Keratinocyte (primary cell): Measurements from ENCODE around the gene RASL12. TPM values are rescaled to one million over a fixed set of nuclear protein-coding genes. Genes with fewer than 3 reads are reported as not detected.
A peak's percentile ranks its signal among the peaks of the same experiment; 100 is the strongest.

Source experiments
- DNase-seq: peaks from one replicate; pipeline ENCODE4 v3.0.0-alpha.2; 2011; ENCODE audit warnings: low read depth, missing footprints, low spot score
- FAIRE-seq: peaks from 2 replicates; lab custom pipeline; 2011; peaks lifted over from hg19 to GRCh38; lab: Jason Lieb, UNC
- H2AFZ ChIP-seq: 2 replicates; pipeline ENCODE4 v1.6.0; 2012; ENCODE audit warnings: low read length, control low read depth, inconsistent platforms; ENCODE audit not compliant: control insufficient read depth
- H3K27ac ChIP-seq: 2 replicates; pipeline ENCODE4 v1.5.1; 2011; ENCODE audit warnings: low read length; ENCODE audit not compliant: control insufficient read depth, insufficient read depth
- H3K27me3 ChIP-seq: 3 replicates; pipeline ENCODE4 v1.6.0; 2011; ENCODE audit warnings: low read length; ENCODE audit not compliant: control insufficient read depth, insufficient read depth; ENCODE audit errors: extremely low read depth
- H3K36me3 ChIP-seq, 2 experiments: 2 replicates in 1 of 2; 3 replicates in 1 of 2; pipeline ENCODE4 v1.5.1; 2011; ENCODE audit warnings: low read length in 2 of 2, mild to moderate bottlenecking in 1 of 2; ENCODE audit not compliant: control insufficient read depth in 2 of 2, insufficient read depth in 2 of 2; ENCODE audit errors: extremely low read depth in 1 of 2
- H3K4me1 ChIP-seq: 3 replicates; pipeline ENCODE4 v1.5.1; 2011; ENCODE audit warnings: low read length; ENCODE audit not compliant: control insufficient read depth, insufficient read depth; ENCODE audit errors: extremely low read depth
- H3K4me2 ChIP-seq: 3 replicates; pipeline ENCODE4 v1.6.0; 2011; ENCODE audit warnings: low read depth, low read length; ENCODE audit not compliant: control insufficient read depth, insufficient read depth; ENCODE audit errors: extremely low read depth
- H3K4me3 ChIP-seq, 3 experiments: fragments of 200-600 bp in 1 of 3; sonication (generic) in 1 of 3; 2 replicates in 2 of 3; 3 replicates in 1 of 3; pipeline ENCODE4 v1.5.1; 2011 to 2016; ENCODE audit warnings: low read length in 3 of 3, mild to moderate bottlenecking in 3 of 3, control low read depth in 2 of 3, inconsistent platforms in 1 of 3, low read depth in 1 of 3, mixed read lengths in 1 of 3, mixed run types in 1 of 3, moderate library complexity in 1 of 3; ENCODE audit not compliant: control insufficient read depth in 2 of 3, insufficient read depth in 2 of 3; ENCODE audit errors: extremely low read depth in 1 of 3
- H3K79me2 ChIP-seq: 2 replicates; pipeline ENCODE4 v1.6.0; 2012; ENCODE audit warnings: low read length; ENCODE audit not compliant: control insufficient read depth, insufficient read depth
- H3K9ac ChIP-seq: 3 replicates; pipeline ENCODE4 v1.6.0; 2011; ENCODE audit warnings: low read length; ENCODE audit not compliant: control insufficient read depth, insufficient read depth; ENCODE audit errors: extremely low read depth
- H3K9me1 ChIP-seq: 3 replicates; pipeline ENCODE4 v1.6.0; 2011; ENCODE audit warnings: low read length; ENCODE audit not compliant: control insufficient read depth, insufficient read depth; ENCODE audit errors: extremely low read depth
- H3K9me3 ChIP-seq: 2 replicates; pipeline ENCODE4 v1.5.1; 2012; ENCODE audit warnings: low read depth, low read length; ENCODE audit not compliant: control insufficient read depth
- H4K20me1 ChIP-seq: 3 replicates; pipeline ENCODE4 v1.6.0; 2011; ENCODE audit warnings: low read length; ENCODE audit not compliant: control insufficient read depth, insufficient read depth; ENCODE audit errors: extremely low read depth
- EZH2 ChIP-seq: IDR thresholded peaks from one replicate; pipeline ENCODE4 v1.6.1; 2012; ENCODE audit warnings: inconsistent platforms, mild to moderate bottlenecking, low read length, moderate library complexity
- dilution Hi-C: fragments of 300-500 bp; cut with MboI; formaldehyde crosslinking; loops from one replicate; pipeline ENCODE4 v1.7.0; 2020; ENCODE audit warnings: low sequenced_read_pairs; ENCODE audit not compliant: extremely low pct_ligation_motif_present
- polyA plus RNA-seq, 5 experiments: library from polyadenylated mRNA; depleted of rRNA in 3 of 5; stranded (reverse) in 3 of 5; stranded (forward) in 1 of 5; unstranded in 1 of 5; fragments of >200 nt; gene quantifications; 1 replicate in 1 of 5; 2 replicates in 3 of 5; 3 replicates in 1 of 5; pipeline versions ENCODE4 v1.2.1 to v1.2.3, GENCODE V29; 2011 to 2012; ENCODE audit warnings: missing spikeins in 2 of 5, low read depth in 1 of 5, low replicate concordance in 1 of 5
- TF ChIP-seq, protein P1 (sequence below), 3 experiments: IDR thresholded peaks in 1 of 3; conservative IDR thresholded peaks in 1 of 3; optimal IDR thresholded peaks in 1 of 3; 2 replicates in 2 of 3; 3 replicates in 1 of 3; pipeline versions ENCODE3 to v1.5.1; 2011; ENCODE audit warnings: low read length in 3 of 3, mild to moderate bottlenecking in 3 of 3, moderate library complexity in 2 of 3, control low read depth in 1 of 3, inconsistent platforms in 1 of 3; ENCODE audit not compliant: insufficient read depth in 2 of 3; ENCODE audit errors: extremely low read depth in 1 of 3

The RASL12 gene
- polyA plus RNA-seq, 1 donor (not counting 4 experiments of a cell fraction or from before 2014, with no cell fraction given): not detected

DNA sequence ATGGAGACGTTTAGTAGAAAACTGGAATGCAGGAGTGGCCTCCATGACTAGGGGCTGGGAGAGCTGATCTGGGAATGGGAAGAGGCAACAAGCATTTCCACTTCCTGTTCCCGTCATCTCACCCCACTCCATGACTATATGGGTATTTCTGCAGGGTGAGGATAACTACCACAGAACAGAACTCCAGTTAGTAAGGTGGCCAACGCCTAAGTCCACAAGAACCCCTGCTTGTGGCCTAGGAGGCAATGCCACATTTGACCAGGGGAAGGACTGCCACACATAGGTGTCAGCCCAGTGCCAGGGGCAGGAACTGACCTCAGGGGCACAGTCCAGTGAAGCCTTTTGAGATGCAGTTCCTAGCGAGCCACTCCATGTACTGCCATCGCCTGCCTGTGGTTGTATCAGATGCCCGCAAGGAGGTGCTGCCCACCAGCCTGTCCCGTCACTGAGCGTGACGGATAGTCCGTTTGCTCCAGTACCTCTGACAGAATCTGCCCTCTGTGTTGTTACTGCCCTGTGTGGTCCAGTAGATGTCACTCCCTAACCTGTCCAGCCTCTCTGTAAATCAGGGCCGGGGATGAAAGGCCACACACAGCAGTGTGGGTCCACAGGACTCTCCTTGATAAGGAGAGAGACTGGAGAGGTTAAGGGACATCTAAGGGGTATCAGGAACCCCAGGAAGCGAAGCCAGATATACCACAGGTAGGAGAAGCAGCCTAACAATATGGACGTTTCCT is 34.8 kb downstream of the RASL12 start:
- no peak overlapping the region for H3K9ac ChIP-seq
- dilution Hi-C loops: no loop called here

DNA sequence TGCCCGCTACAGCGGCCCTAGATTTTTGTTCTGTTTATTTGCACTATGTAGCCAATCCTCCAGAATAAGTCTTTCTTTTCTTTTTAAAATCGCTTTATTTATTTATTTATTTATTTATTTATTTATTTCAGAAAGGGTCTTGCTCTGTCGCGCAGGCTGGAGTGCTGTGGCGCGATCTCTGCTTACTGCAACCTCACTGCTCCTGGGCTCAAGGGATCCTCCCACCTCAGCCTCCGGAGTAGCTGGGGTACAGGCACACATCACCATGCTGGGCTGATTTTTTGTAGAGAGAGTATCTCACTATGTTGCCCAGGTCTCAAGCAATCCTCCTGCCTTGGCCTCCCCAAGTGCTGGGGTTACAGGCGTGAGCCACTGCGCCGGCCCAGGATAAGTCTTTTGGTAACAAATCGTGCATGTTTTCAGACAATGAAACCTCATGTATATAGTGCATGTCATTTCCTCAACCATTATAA is 38.0 kb downstream of the RASL12 start:
- no peaks in the 10 kb centered on the region for H4K20me1 ChIP-seq
- H3K36me3 ChIP-seq: peaks cover 3 to 6% of the 10 kb centered on the region in 2 experiments
- peaks cover 13% of the 10 kb centered on the region for H3K4me1 ChIP-seq
- DNase-seq (no peak), FAIRE-seq (no peak)
- H3K4me2 ChIP-seq: no peak overlapping the region
- H3K9me1 ChIP-seq: no peaks in the 10 kb centered on the region
- H3K27ac ChIP-seq: no peak overlapping the region
- H3K9me3 ChIP-seq: no peaks in the 10 kb centered on the region
- peak overlapping the region in 2 of 3 experiments; percentile 87 to 92 for H3K4me3 ChIP-seq
- dilution Hi-C loops: no loop called here
- H3K9ac ChIP-seq: no peak overlapping the region
- peaks cover 11% of the 10 kb centered on the region for H3K79me2 ChIP-seq
- TF ChIP-seq, protein P1, sequence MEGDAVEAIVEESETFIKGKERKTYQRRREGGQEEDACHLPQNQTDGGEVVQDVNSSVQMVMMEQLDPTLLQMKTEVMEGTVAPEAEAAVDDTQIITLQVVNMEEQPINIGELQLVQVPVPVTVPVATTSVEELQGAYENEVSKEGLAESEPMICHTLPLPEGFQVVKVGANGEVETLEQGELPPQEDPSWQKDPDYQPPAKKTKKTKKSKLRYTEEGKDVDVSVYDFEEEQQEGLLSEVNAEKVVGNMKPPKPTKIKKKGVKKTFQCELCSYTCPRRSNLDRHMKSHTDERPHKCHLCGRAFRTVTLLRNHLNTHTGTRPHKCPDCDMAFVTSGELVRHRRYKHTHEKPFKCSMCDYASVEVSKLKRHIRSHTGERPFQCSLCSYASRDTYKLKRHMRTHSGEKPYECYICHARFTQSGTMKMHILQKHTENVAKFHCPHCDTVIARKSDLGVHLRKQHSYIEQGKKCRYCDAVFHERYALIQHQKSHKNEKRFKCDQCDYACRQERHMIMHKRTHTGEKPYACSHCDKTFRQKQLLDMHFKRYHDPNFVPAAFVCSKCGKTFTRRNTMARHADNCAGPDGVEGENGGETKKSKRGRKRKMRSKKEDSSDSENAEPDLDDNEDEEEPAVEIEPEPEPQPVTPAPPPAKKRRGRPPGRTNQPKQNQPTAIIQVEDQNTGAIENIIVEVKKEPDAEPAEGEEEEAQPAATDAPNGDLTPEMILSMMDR (optimal IDR thresholded peaks at IDR 0.05 in 1 of 3, IDR thresholded peaks at IDR 0.05 in 1 of 3, conservative IDR thresholded peaks at IDR 0.05 in 1 of 3; ENCODE audit: extremely low read depth in 1 of 3, insufficient read depth in 2 of 3, low read length in 3 of 3): no peak
- no peak for TF ChIP-seq EZH2
- H2AFZ ChIP-seq: no peak overlapping the region
- no peaks in the 10 kb centered on the region for H3K27me3 ChIP-seq

More for the DNA sequence above, 34.8 kb downstream of the RASL12 start:
- Histone ChIP-seq H3K4me2 (peak overlapping the region; percentile 33), H3K9me3 (no peaks in the 10 kb centered on the region), H3K27me3 (no peaks in the 10 kb centered on the region), H3K4me1 (peaks cover 6% of the 10 kb centered on the region), H3K36me3 (no peaks in the 10 kb centered on the region), H4K20me1 (no peaks in the 10 kb centered on the region), H3K27ac (no peak overlapping the region), H2AFZ (peak overlapping the region; percentile 51), H3K4me3 (no peak overlapping the region), H3K9me1 (no peaks in the 10 kb centered on the region), H3K79me2 (peaks cover 11% of the 10 kb centered on the region)
- FAIRE-seq (peak; percentile 13), DNase-seq (no peak)
- TF ChIP-seq, protein P1 (optimal IDR thresholded peaks at IDR 0.05 in 1 of 3, IDR thresholded peaks at IDR 0.05 in 1 of 3, conservative IDR thresholded peaks at IDR 0.05 in 1 of 3; ENCODE audit: extremely low read depth in 1 of 3, insufficient read depth in 2 of 3, low read length in 3 of 3): peak; percentile 79 to 93 (median 82)
- no peak for TF ChIP-seq EZH2
